Measurements from ENCODE around the gene CSNK1A1L. TPM values are rescaled to one million over a fixed set of nuclear protein-coding genes. Genes with fewer than 3 reads are reported as not detected.

The CSNK1A1L gene
- total and polyA plus RNA-seq, 2 of the 13 experiments (the other 11 are each of a cell fraction or from before 2014, with no cell fraction given) = not detected

GRCh38 chr13:37139356-37139755 lies 33.9 kb upstream of the CSNK1A1L start:
- no peak for DNase-seq (ENCODE audit: low spot score)
- 0% methylated on average over 1 of the region's 1 CpG for WGBS (ENCODE audit: low lambda C conversion rate)
- CTCF ChIA-PET (ENCODE audit: low intra/inter-chr PET ratio, low total read pairs) = no interaction called here

More at GRCh38 chr13:37139356-37139755, 33.9 kb upstream of the CSNK1A1L start:
- FAIRE-seq (no peak), ATAC-seq (no peak)
- H3K27ac ChIP-seq (ENCODE audit: extremely low read length, insufficient read depth, low read length) = no peak overlapping the region
- intact Hi-C loops (cut with micrococcal nuclease; ENCODE audit: unreplicated experiment) = no loop called here
- in situ Hi-C loops (cut with HindIII; ENCODE audit: extremely low pct_ligation_motif_present, low pct_unique_long_range_greater_than_20kb) = no loop called here
- no peaks in the 10 kb centered on the region for H4K20me1 ChIP-seq (ENCODE audit: insufficient read depth, low read length)
- POLR2A ChIA-PET = no interaction called here
- H3K79me2 ChIP-seq (ENCODE audit: insufficient read depth, low read length) = no peaks in the 10 kb centered on the region
- no peak overlapping the region for H3K9ac ChIP-seq (ENCODE audit: insufficient read depth, low read depth, low read length)
- H3K9me3 ChIP-seq (ENCODE audit: low read length) = no peaks in the 10 kb centered on the region
- no peaks in the 10 kb centered on the region for H3K27me3 ChIP-seq (ENCODE audit: control insufficient read depth in 1 of 2, insufficient read depth in 2 of 2, low read length in 2 of 2)
- no peaks in the 10 kb centered on the region for H3K4me1 ChIP-seq (ENCODE audit: insufficient read depth, low read length)
- H2AFZ ChIP-seq (ENCODE audit: low read length) = no peak overlapping the region
- H3K36me3 ChIP-seq (replicated peaks in 1 of 2; ENCODE audit: control insufficient read depth in 1 of 2, insufficient read depth in 2 of 2, low read length in 2 of 2) = no peaks in the 10 kb centered on the region
- no peak overlapping the region for H3K4me3 ChIP-seq (replicated peaks in 1 of 3; ENCODE audit: insufficient read depth in 1 of 3, low read depth in 2 of 3, low read length in 3 of 3)
- BruUV-seq (replicated peaks) = no TSS peak
- TF ChIP-seq BRD4 (CRISPR knock-in tag; IDR thresholded peaks at IDR 0.05) (no peak), ZNF879 (CRISPR knock-in tag; IDR thresholded peaks at IDR 0.05) (no peak), ZNF800 (CRISPR knock-in tag; IDR thresholded peaks at IDR 0.05) (no peak), ATF6 (CRISPR knock-in tag; conservative IDR thresholded peaks at IDR 0.05) (no peak), ZNF407 (CRISPR knock-in tag; IDR thresholded peaks at IDR 0.05; ENCODE audit: not compliant biosample characterization) (no peak), PRPF4 (IDR thresholded peaks at IDR 0.05; ENCODE audit: low read depth, low read length, poor library complexity, severe bottlenecking) (no peak)
- H3K4me2 ChIP-seq (ENCODE audit: low read depth, low read length) = no peak overlapping the region
